Right kidney (tissue), 1 donor: ENCODE results near the gene JMJD7.

Experiments
- DNase-seq: peaks from one replicate; pipeline ENCODE4 v3.0.0-alpha.2; 2016

The JMJD7 gene

GRCh38 chr15:41862515-41863116, 34.7 kb downstream of the JMJD7 start:
- DNase-seq, result no peak

- no peak for DNase-seq
These were observed 37.7 kb downstream of the JMJD7 start for GRCh38 chr15:41865490-41866055.

GRCh38 chr15:41866263-41866703, 38.4 kb downstream of the JMJD7 start:
- no peak for DNase-seq

DNA sequence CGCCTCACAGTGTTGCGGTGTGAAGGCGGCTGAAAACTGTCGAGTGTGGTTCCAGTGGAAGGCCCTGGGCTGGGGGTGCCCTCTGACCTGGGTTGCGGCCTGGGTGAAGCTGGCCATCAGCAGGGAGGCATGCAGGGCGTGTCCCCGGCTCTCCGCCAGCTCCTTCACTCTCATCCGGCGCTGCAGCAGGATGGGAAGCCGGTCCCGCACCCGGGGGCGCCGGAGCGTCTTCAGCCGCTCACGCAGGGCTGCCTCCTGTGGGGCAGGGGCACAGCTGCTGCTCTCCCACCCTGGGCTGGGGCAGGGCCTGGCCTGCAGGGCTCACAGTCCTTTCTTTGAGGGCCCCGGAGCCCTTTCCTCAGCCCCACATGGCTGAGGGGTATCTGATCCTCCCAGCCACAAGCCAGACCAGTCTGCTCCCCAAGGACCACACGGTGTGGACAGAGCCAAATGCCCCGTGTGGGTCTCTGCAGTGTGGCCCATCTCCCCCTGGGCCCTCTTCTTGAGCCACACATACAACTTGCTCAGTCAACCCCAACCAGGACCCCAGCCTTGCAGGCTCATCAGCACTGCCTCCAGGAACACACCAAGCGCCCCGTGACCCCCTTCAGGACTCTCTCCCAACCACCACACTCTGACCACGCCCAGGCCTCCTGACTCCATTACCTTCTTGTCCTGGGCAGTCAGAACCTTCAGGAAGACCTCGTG, 39.1 kb downstream of the JMJD7 start:
- DNase-seq, result no peak

- DNase-seq, result no peak
These were observed 40.4 kb downstream of the JMJD7 start for GRCh38 chr15:41868321-41868720.

GRCh38 chr15:41869770-41870688, 42.1 kb downstream of the JMJD7 start:
- DNase-seq, result no peak

- no peak for DNase-seq
These were observed 42.8 kb downstream of the JMJD7 start for GRCh38 chr15:41870689-41871081.

- DNase-seq, result no peak
These were observed 43.4 kb downstream of the JMJD7 start for GRCh38 chr15:41871175-41871905.

DNA sequence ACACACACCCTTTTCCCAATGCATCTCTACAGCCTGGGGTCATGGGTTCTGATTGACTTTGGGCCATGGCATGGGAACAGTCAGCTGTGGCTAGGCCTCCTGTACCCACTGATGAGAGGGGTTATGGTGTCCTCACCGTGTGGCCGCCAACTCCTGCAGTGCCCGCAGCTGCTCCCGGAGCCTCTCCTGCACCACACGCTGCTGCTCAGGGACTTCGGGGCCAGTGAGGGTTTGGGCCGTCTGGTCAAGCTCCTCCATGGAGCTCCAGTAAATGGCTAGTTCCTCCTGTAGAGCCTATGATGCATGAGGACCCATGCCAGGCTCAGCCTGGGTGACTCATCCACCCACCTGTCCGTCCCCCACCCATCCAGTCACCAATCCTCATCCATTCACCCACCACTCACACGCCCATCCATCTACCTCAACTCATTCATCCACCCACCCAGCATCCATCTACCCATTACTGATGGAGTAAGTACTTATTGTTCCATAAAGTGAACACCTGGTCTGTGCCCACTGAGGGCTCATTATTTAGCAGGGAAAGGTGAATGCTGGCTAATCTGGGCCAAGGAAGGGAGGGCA, 44.4 kb downstream of the JMJD7 start:
- DNase-seq, result no peak

GRCh38 chr15:41873711-41874110, 45.8 kb downstream of the JMJD7 start:
- no peak for DNase-seq

GRCh38 chr15:41874736-41875135, 46.8 kb downstream of the JMJD7 start:
- no peak for DNase-seq

GRCh38 chr15:41876007-41876406, 48.1 kb downstream of the JMJD7 start:
- no peak for DNase-seq

- no peak for DNase-seq
These were observed 48.8 kb downstream of the JMJD7 start for GRCh38 chr15:41876689-41877088.

DNA sequence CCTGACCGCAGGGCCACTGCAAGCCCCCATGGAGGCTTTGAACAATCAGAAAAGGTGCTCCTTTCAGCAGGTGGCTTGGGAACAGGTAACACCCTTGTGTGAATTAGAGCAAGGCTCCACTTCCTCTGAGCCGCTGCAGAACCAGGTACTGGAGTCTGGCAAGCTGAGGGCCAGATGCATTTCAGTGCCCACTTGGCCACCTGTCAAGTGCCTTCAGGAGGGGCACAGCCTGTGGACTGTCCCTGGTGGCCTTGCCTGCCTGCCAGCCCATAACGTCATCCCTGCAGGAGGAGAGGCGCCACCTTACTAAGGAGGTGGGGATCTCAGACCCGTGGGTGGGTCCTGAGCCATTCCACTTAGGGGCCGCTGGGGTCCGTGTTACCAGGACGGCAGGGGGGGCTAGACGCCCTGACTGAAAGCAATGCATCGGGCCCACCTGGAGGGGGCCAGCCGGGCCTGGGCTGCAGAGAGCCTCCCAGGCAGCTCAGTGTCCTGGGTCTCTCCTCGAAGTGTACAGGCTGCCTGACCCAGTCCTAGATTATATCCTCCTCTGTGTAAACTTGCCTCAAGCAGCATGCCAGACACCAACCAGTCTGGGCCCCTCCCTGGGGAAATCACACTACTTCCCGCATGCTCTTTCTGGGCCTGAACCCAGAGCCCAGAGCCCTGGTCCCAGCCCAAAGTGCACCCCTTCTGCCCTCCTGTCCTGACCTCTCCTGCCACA, 49.9 kb downstream of the JMJD7 start:
- DNase-seq, result no peak

GRCh38 chr15:41878355-41878699, 50.4 kb downstream of the JMJD7 start:
- no peak for DNase-seq

DNA sequence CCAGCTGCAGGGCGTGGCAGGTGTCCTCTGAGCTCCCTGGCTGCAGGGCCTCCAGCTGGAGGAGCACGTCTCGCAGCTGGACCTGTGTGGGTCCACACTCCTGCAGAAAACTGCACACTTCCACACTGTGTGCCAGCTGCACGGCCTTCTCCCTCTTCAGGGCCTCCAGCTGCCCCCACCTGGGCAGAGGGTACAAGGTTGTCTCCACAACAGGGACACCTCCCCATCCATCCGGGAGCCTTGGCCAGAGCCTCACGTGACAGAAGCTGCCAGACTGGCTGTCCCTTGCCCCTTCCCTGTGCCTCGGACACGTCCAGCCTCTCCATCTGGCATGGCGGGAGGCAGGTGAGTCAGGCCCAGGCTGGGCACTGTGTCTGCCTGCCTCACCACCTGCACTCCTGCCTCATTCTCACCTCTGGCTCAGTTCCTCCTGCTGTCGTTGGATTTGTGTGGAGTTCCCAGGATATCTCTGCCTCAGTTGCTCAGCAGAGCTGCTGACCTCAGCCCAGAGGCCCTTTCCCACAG, 51.5 kb downstream of the JMJD7 start:
- DNase-seq, result no peak

DNA sequence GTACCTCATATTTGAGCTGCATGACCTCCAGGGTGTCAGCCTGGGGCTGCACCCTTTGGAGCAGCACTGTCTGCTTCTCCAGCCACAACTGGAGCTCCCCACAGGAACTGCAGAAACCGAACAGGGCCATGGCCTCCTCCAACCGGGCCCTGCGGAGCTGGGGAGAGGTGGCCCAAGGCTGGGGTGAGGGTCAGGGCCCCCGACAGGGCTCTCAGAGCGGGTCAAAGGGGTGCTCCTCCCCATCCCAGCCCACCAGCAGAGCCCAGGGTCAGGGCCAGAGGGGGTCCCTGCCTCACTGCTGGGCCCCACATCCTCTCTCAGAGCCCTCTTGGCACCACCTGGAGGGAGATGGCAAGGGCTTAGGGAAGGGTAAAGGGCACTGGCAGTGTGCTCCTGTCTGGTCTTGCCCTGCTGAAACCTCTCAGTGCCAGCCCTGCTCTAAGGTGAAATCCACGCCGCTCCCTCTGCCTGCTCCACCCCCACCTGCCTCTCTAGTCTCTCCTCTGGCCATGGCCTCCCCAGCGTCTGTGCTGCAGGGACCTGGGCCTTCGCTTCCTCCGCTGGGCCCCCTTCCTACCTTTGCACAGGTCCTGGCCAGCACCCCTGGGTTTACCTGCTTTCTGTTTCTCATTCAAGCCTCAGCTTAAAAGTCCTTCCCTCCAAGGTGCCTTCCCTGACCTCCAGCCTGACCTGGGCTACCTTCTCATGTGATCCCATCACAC, 52.4 kb downstream of the JMJD7 start:
- DNase-seq, result no peak

- no peak for DNase-seq
These were observed 53.2 kb downstream of the JMJD7 start for GRCh38 chr15:41881086-41881485.

DNA sequence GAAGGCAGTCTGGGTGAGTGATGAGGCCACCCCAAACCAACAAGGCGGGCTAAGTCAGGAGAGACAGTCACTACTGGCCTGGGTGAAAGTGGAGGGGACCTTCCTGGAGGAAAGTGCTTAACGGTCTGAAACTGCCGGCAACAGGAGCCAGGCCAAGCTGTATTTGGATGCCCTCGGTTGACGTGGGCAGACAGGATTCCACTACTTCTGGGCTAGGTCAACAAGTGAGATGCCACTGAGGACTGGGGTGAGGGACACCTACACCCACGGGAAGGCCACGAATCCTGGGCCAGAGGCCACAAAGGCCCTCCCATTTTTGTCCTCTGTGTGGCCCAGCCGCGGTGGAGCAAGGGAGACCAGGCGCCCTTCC, 53.6 kb downstream of the JMJD7 start:
- DNase-seq, result peak; percentile 51
